ENCODE results near the gene MYO15B. TPM values are rescaled to one million over a fixed set of nuclear protein-coding genes. Genes with fewer than 3 reads are reported as not detected.

Gene MYO15B
- total and polyA plus RNA-seq, 2 of the 13 experiments (the other 11 are each of a cell fraction or from before 2014, with no cell fraction given): 2.8 to 8.1 TPM

DNA sequence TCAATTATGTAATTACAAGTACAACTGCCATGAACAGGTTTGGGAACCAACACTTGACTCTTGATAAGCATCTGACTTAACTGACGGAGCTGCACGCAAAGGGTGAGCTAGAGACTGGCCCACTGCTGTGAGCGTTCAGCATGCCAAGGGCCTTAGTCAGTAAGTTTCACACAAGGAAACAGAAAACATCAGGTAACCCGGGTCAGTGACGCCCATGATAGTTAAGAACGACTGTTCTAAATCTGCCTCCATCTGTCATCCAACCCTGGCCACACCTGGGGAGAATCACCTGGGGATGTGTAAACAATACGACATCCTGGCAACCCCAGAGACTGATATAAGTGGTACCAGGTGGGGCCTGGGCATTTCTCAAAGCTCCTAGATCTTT lies 57.9 kb downstream of the MYO15B start (continued):
- TF ChIP-seq, protein P1, sequence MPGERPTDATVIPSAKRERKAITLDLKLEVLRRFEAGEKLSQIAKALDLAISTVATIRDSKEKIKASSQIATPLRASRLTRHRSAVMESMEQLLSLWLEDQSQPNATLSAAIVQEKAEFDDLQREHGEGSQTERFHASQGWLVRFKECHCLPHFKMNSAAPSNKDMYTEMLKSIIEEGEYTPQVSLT (CRISPR knock-in tag; IDR thresholded peaks at IDR 0.05; ENCODE audit: borderline replicate concordance, low read depth): 0 out of 2 replicates have a peak, but pooled peaks have one; percentile 37
- TF ChIP-seq ZFX (CRISPR knock-in tag; IDR thresholded peaks at IDR 0.05; ENCODE audit: low read depth) (no peak), NONO (IDR thresholded peaks at IDR 0.05) (no peak), NONO (CRISPR knock-in tag; conservative IDR thresholded peaks at IDR 0.05) (0 out of 2 replicates have a peak, but pooled peaks have one; percentile 12), GTF3A (CRISPR knock-in tag; conservative IDR thresholded peaks at IDR 0.05) (peak; percentile 16; the same call in 1 of the 2 replicates), MYNN (CRISPR knock-in tag; IDR thresholded peaks at IDR 0.05; ENCODE audit: low read depth) (0 out of 2 replicates have a peak, but pooled peaks have one; percentile 26), ZNF451 (CRISPR knock-in tag; IDR thresholded peaks at IDR 0.05) (no peak), ZNF883 (CRISPR knock-in tag; IDR thresholded peaks at IDR 0.05; ENCODE audit: not compliant biosample characterization) (peak; percentile 6), SRY (CRISPR knock-in tag; IDR thresholded peaks at IDR 0.05) (0 out of 2 replicates have a peak, but pooled peaks have one; percentile 56)

DNA sequence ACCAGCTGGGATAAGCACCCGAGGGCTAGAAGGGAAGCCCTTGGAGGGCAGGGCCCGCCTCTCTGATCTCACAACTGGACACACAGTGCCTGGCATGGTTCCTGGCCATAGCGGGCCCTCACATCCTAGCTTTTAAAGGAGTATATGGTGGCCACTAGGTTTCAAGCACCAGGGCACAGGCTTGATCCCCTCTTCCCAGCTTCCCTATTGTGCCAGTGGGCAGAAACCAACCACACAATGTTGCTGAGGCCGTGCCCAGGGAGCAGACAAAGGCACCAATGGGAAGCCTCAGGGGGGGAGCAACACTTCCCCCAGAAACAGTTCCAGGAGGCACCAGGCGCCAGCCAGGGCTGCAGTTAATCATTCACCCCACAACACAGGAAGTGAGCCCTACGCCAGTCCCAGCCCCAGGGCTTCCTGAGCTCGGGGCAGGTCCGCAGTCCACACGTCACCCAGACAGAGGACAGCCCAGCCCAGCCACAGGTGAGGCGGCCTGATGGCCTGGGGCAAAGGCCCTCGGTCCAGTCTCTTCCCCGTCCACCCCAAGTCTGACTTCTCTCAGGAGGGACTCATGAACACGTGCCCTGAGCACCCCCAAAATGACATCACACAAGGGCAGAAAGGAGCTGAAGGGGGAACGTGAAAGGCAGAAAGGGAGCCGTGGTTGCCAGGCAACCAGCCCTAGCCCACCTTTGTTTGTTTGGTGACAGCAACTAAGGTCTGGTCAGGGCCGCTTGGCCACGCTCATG lies 58.5 kb downstream of the MYO15B start:
- 12% methylated on average over 16 of the region's 17 CpGs for WGBS (ENCODE audit: low lambda C conversion rate)
- Histone ChIP-seq H3K9me3 (ENCODE audit: low read length) (no peaks in the 10 kb centered on the region), H3K36me3 (replicated peaks in 1 of 2; ENCODE audit: control insufficient read depth in 1 of 2, insufficient read depth in 2 of 2, low read length in 2 of 2) (peaks cover 15 to 24% of the 10 kb centered on the region in 2 experiments), H2AFZ (ENCODE audit: low read length) (peak overlapping the region; percentile 33), H4K20me1 (ENCODE audit: insufficient read depth, low read length) (no peaks in the 10 kb centered on the region), H3K9ac (ENCODE audit: insufficient read depth, low read depth, low read length) (peak overlapping the region; percentile 80), H3K27ac (ENCODE audit: extremely low read length, insufficient read depth, low read length) (peak overlapping the region; percentile 85), H3K27me3 (ENCODE audit: control insufficient read depth in 1 of 2, insufficient read depth in 2 of 2, low read length in 2 of 2) (no peaks in the 10 kb centered on the region), H3K4me3 (replicated peaks in 1 of 3; ENCODE audit: insufficient read depth in 1 of 3, low read depth in 2 of 3, low read length in 3 of 3) (peak overlapping the region; percentile 45 to 67 (median 48); a peak in 5 of 6 replicates), H3K4me1 (ENCODE audit: insufficient read depth, low read length) (peaks cover 25% of the 10 kb centered on the region), H3K79me2 (ENCODE audit: insufficient read depth, low read length) (peaks cover 6% of the 10 kb centered on the region), H3K4me2 (ENCODE audit: low read depth, low read length) (peak overlapping the region; percentile 94)
- peak; percentile 100 for ATAC-seq
- FAIRE-seq: peak; percentile 98
- in situ Hi-C loops (cut with HindIII; ENCODE audit: extremely low pct_ligation_motif_present, low pct_unique_long_range_greater_than_20kb) (no loop called here), intact Hi-C loops (cut with micrococcal nuclease; ENCODE audit: unreplicated experiment) (loop anchor here (1.0 kb wide), 1 partner anchor 13 kb away; the partner anchor contains the start of gene SMIM5)
- ChIA-PET POLR2A (interaction anchor here (0.7 to 3.4 kb wide), 27 partner anchors 9 to 230 kb away, joined by 3 to 28 read pairs (median 4); partner anchors contain the start of genes GALK1, ITGB4, RECQL5 and SAP30BP), CTCF (ENCODE audit: low intra/inter-chr PET ratio, low total read pairs) (interaction anchor here (2.1 kb wide), 1 partner anchor 12 kb away, joined by 6 read pairs; no protein-coding TSS in a partner anchor)
- no TSS peak for BruUV-seq (replicated peaks)
- DNase-seq (ENCODE audit: low spot score): peak; percentile 96
- TF ChIP-seq FOXJ3 (CRISPR knock-in tag; IDR thresholded peaks at IDR 0.05; ENCODE audit: borderline replicate concordance) (peak; percentile 51; the same call in 1 of the 2 replicates), SOX5 (CRISPR knock-in tag; IDR thresholded peaks at IDR 0.05; ENCODE audit: borderline replicate concordance) (peak; percentile 54), CHCHD3 (CRISPR knock-in tag; IDR thresholded peaks at IDR 0.05) (no peak), PCBP1 (IDR thresholded peaks at IDR 0.05; ENCODE audit: borderline replicate concordance, low read depth, low read length) (no peak), SAFB2 (CRISPR knock-in tag; IDR thresholded peaks at IDR 0.05; ENCODE audit: borderline replicate concordance, low read depth) (no peak), CBX1 (IDR thresholded peaks at IDR 0.05; ENCODE audit: low read depth) (no peak), ZNF713 (CRISPR knock-in tag; IDR thresholded peaks at IDR 0.05) (peak; percentile 93; the same call in 1 of the 2 replicates), RFXANK (CRISPR knock-in tag; IDR thresholded peaks at IDR 0.05) (no peak; the same call in none of the 2 replicates)
- TF ChIP-seq, protein P2, sequence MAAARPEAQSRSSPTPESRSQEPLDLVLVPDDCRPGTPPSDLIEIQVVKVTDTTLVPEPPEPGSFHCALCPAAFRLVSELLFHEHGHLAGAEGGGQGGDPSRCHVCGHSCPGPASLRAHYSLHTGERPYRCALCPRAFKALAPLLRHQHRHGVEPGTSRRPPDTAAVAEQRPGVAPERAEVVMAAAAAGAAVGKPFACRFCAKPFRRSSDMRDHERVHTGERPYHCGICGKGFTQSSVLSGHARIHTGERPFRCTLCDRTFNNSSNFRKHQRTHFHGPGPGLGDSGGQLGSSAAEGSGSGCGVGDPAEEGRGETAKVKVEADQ (CRISPR knock-in tag; IDR thresholded peaks at IDR 0.05; ENCODE audit: borderline replicate concordance): peak; percentile 97
- TF ChIP-seq, protein P3, sequence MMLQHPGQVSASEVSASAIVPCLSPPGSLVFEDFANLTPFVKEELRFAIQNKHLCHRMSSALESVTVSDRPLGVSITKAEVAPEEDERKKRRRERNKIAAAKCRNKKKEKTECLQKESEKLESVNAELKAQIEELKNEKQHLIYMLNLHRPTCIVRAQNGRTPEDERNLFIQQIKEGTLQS (CRISPR knock-in tag; IDR thresholded peaks at IDR 0.05): peak; percentile 37; the same call in 1 of the 2 replicates
- TF ChIP-seq, protein P4, sequence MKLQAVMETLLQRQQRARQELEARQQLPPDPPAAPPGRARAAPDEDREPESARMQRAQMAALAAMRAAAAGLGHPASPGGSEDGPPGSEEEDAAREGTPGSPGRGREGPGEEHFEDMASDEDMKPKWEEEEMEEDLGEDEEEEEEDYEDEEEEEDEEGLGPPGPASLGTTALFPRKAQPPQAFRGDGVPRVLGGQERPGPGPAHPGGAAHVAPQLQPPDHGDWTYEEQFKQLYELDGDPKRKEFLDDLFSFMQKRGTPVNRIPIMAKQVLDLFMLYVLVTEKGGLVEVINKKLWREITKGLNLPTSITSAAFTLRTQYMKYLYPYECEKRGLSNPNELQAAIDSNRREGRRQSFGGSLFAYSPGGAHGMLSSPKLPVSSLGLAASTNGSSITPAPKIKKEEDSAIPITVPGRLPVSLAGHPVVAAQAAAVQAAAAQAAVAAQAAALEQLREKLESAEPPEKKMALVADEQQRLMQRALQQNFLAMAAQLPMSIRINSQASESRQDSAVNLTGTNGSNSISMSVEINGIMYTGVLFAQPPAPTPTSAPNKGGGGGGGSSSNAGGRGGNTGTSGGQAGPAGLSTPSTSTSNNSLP (IDR thresholded peaks at IDR 0.05; ENCODE audit: low read depth, low read length): no peak

Measured in HepG2 (cell line).